ENCODE measurements around the gene SMARCC1. TPM values are rescaled to one million over a fixed set of nuclear protein-coding genes. Genes with fewer than 3 reads are reported as not detected.

Gene SMARCC1
- total RNA-seq, 2 donors from 2014 or later: 37.2 to 38.7 TPM

GRCh38 chr3:47606165-47606564, 175.5 kb downstream of the SMARCC1 start:
- no peak for DNase-seq (ENCODE audit: low spot score)
- ATAC-seq (ENCODE audit: insufficient number of reproducible peaks, low FRiP score, low read depth): no peak
- H3K27ac ChIP-seq: no peak overlapping the region
- TF ChIP-seq CTCF (IDR thresholded peaks at IDR 0.05): no peak
- H3K9me3 ChIP-seq: no peaks in the 10 kb centered on the region
- H3K36me3 ChIP-seq: peaks cover 10% of the 10 kb centered on the region
- no peak overlapping the region for H3K4me3 ChIP-seq
- H3K4me1 ChIP-seq (ENCODE audit: control insufficient read depth in 1 of 2, low read depth in 2 of 2): peaks cover 0 to 5% of the 10 kb centered on the region in 2 donors
- H3K27me3 ChIP-seq (replicated peaks; ENCODE audit: insufficient read depth): no peaks in the 10 kb centered on the region

GRCh38 chr3:47605652-47606051, 176.0 kb downstream of the SMARCC1 start:
- Histone ChIP-seq H3K27ac (no peak overlapping the region), H3K4me3 (no peak overlapping the region), H3K4me1 (ENCODE audit: control insufficient read depth in 1 of 2, low read depth in 2 of 2) (peaks cover 0 to 5% of the 10 kb centered on the region in 2 donors), H3K27me3 (replicated peaks; ENCODE audit: insufficient read depth) (no peaks in the 10 kb centered on the region), H3K9me3 (no peaks in the 10 kb centered on the region), H3K36me3 (peaks cover 10% of the 10 kb centered on the region)
- ATAC-seq (ENCODE audit: insufficient number of reproducible peaks, low FRiP score, low read depth) (no peak), DNase-seq (ENCODE audit: low spot score) (no peak)
- no peak for TF ChIP-seq CTCF (IDR thresholded peaks at IDR 0.05)

GRCh38 chr3:47604145-47604544, 177.5 kb downstream of the SMARCC1 start:
- no peak for ATAC-seq (ENCODE audit: insufficient number of reproducible peaks, low FRiP score, low read depth)

GRCh38 chr3:47603332-47603731, 178.4 kb downstream of the SMARCC1 start:
- no peak for ATAC-seq (ENCODE audit: insufficient number of reproducible peaks, low FRiP score, low read depth)

More at GRCh38 chr3:47604145-47604544, 177.5 kb downstream of the SMARCC1 start:
- Histone ChIP-seq H3K36me3 (peaks cover 3% of the 10 kb centered on the region), H3K9me3 (no peaks in the 10 kb centered on the region), H3K4me1 (ENCODE audit: control insufficient read depth in 1 of 2, low read depth in 2 of 2) (no peaks in the 10 kb centered on the region), H3K4me3 (no peak overlapping the region), H3K27ac (no peak overlapping the region), H3K27me3 (replicated peaks; ENCODE audit: insufficient read depth) (no peaks in the 10 kb centered on the region)
- DNase-seq (ENCODE audit: low spot score): no peak
- no peak for TF ChIP-seq CTCF (IDR thresholded peaks at IDR 0.05)

GRCh38 chr3:47601281-47601680, 180.4 kb downstream of the SMARCC1 start:
- no peak for TF ChIP-seq CTCF (IDR thresholded peaks at IDR 0.05)
- peaks cover 3% of the 10 kb centered on the region for H3K36me3 ChIP-seq
- ATAC-seq (ENCODE audit: insufficient number of reproducible peaks, low FRiP score, low read depth) (no peak), DNase-seq (ENCODE audit: low spot score) (no peak)
- H3K27ac ChIP-seq: no peak overlapping the region
- H3K4me3 ChIP-seq: no peak overlapping the region
- H3K9me3 ChIP-seq: no peaks in the 10 kb centered on the region
- H3K4me1 ChIP-seq (ENCODE audit: control insufficient read depth in 1 of 2, low read depth in 2 of 2): no peaks in the 10 kb centered on the region
- H3K27me3 ChIP-seq (replicated peaks; ENCODE audit: insufficient read depth): no peaks in the 10 kb centered on the region

More at GRCh38 chr3:47603332-47603731, 178.4 kb downstream of the SMARCC1 start:
- Histone ChIP-seq H3K4me1 (ENCODE audit: control insufficient read depth in 1 of 2, low read depth in 2 of 2) (no peaks in the 10 kb centered on the region), H3K27ac (no peak overlapping the region), H3K9me3 (no peaks in the 10 kb centered on the region), H3K4me3 (no peak overlapping the region), H3K27me3 (replicated peaks; ENCODE audit: insufficient read depth) (no peaks in the 10 kb centered on the region), H3K36me3 (peaks cover 3% of the 10 kb centered on the region)
- TF ChIP-seq CTCF (IDR thresholded peaks at IDR 0.05): no peak
- no peak for DNase-seq (ENCODE audit: low spot score)

All from thoracic aorta (tissue), 2 donors.